HFFc6 (cell line): ENCODE results near the gene RRAD. TPM values are rescaled to one million over a fixed set of nuclear protein-coding genes. Genes with fewer than 3 reads are reported as not detected.

Experiments
- DNase-seq: peaks from one replicate; pipeline ENCODE4 v3.0.0-alpha.2; 2018
- H3K27ac Mint-ChIP-seq: 2 replicates; pipeline ENCODE4 v1.8.0; 2020; ENCODE audit warnings: mild to moderate bottlenecking, mixed read lengths
- H3K27me3 Mint-ChIP-seq: 2 replicates; pipeline ENCODE4 v1.8.0; 2021; ENCODE audit warnings: mild to moderate bottlenecking, moderate library complexity, mixed read lengths; ENCODE audit not compliant: insufficient read depth
- H3K36me3 Mint-ChIP-seq: 2 replicates; pipeline ENCODE4 v1.8.0; 2021; ENCODE audit warnings: low read depth, mixed read lengths
- H3K4me1 Mint-ChIP-seq: 2 replicates; pipeline ENCODE4 v1.8.0; 2020; ENCODE audit warnings: low read depth, mixed read lengths
- H3K4me3 Mint-ChIP-seq: 2 replicates; pipeline ENCODE4 v1.8.0; 2020; ENCODE audit warnings: mild to moderate bottlenecking, moderate library complexity, mixed read lengths
- H3K9me3 Mint-ChIP-seq: 2 replicates; pipeline ENCODE4 v1.8.0; 2020; ENCODE audit warnings: mild to moderate bottlenecking, mixed read lengths
- total RNA-seq, 6 experiments: library from RNA; stranded (reverse); fragmentation: NEBNext Ultra II Directional; extraction: Animal tissue kit (Norgen Biotek cat#: 25700); gene quantifications; 2 replicates in 1 of 6; 3 replicates in 5 of 6; pipeline ENCODE4 v1.2.3, GENCODE V29; 2021
- TF ChIP-seq, protein P1 (sequence below): fragments of 200-600 bp; sonication (generic); IDR thresholded peaks from 2 replicates; pipeline ENCODE4 v1.5.0; 2021; ENCODE audit warnings: antibody characterized with exemption, mild to moderate bottlenecking

The RRAD gene
- total RNA-seq, 6 experiments from 2014 or later, result 0.52 to 2.0 (median 1.5) TPM

- no peak overlapping the region for H3K4me3 Mint-ChIP-seq
- H3K27ac Mint-ChIP-seq, result no peak overlapping the region
- no peaks in the 10 kb centered on the region for H3K9me3 Mint-ChIP-seq
- TF ChIP-seq, protein P1, sequence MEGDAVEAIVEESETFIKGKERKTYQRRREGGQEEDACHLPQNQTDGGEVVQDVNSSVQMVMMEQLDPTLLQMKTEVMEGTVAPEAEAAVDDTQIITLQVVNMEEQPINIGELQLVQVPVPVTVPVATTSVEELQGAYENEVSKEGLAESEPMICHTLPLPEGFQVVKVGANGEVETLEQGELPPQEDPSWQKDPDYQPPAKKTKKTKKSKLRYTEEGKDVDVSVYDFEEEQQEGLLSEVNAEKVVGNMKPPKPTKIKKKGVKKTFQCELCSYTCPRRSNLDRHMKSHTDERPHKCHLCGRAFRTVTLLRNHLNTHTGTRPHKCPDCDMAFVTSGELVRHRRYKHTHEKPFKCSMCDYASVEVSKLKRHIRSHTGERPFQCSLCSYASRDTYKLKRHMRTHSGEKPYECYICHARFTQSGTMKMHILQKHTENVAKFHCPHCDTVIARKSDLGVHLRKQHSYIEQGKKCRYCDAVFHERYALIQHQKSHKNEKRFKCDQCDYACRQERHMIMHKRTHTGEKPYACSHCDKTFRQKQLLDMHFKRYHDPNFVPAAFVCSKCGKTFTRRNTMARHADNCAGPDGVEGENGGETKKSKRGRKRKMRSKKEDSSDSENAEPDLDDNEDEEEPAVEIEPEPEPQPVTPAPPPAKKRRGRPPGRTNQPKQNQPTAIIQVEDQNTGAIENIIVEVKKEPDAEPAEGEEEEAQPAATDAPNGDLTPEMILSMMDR, result no peak
- no peaks in the 10 kb centered on the region for H3K4me1 Mint-ChIP-seq
- no peaks in the 10 kb centered on the region for H3K36me3 Mint-ChIP-seq
- peaks cover 24% of the 10 kb centered on the region for H3K27me3 Mint-ChIP-seq
- DNase-seq, result no peak
Measured at GRCh38 chr16:66919569-66920298, 5.6 kb downstream of the RRAD start.

DNA sequence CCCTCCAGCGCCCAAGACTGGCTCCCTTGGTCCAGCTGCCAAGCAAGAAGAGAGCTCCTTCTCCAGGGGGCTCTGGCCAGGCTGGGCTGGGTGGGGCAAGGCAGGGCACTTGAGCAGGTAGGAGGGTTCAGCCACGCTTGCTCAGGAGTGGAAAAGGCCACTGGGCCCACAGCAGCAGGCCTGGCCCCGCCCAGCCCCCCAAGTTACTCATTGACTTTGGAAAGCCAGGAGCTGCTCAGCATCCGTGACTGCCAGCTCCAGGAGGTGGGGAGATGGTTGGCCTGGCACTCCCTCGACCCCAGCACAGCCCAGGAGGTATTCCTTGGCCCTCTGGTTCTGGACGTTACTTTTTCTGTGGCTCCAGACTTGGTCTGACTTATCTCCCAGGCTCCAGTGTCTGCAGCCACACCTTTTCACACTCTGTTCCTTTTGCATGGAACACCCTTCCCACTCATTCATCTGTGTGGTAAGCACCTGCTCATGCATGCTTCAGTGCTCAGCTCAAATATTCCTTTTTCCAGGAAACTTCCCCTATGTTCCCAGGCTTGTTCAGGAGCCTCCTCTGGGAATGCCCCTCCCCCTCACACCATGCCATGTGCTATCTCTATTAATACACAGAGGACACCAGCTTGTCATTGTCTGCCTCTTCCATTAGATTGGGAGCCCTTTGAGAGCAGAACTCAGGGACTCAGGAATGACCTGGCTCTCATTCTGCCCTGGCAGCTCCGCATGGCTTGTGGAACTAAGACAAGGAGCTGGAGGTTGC, 6.3 kb downstream of the RRAD start, which contains the start of gene CDH16:
Gene CDH16 (minus strand): TSS at position 83 of the 766 bp plus-strand sequence. CDS start 820 bp downstream, outside the sequence.
- Mint-ChIP-seq H3K4me3 (no peak within 1 kb of the TSS), H3K36me3 (no peaks in the 10 kb centered on the region), H3K4me1 (no peaks in the 10 kb centered on the region), H3K9me3 (no peaks in the 10 kb centered on the region), H3K27me3 (peaks cover 24% of the 10 kb centered on the region), H3K27ac (no peak within 1 kb of the TSS)
- TF ChIP-seq, protein P1, result no peak
- no peak for DNase-seq

- no peak overlapping the region for H3K27ac Mint-ChIP-seq
- TF ChIP-seq, protein P1, result no peak
Measured at GRCh38 chr16:66918355-66918754, 7.0 kb downstream of the RRAD start.

DNA sequence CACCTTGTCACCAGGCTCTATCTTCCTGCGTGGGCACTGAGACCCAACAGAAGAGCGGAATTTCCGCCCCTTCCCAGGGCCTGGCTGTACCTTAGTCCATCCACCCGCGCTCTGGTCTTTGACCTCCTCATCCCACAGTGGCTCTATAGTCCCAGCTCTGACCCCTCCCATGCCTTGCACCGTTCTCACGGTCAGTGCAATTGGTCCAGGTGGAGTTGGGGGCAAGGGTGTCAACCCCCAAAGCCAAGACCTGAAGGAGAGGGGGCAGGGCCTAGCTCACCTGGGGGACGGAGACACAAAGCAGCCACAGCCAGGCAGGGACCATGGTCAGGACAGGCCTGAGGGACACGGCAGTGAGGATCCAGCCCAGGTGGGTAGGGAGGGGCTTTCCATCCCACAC, 7.6 kb downstream of the RRAD start:
- no peak overlapping the region for H3K4me3 Mint-ChIP-seq
- TF ChIP-seq, protein P1, result no peak
- DNase-seq, result no peak

More at GRCh38 chr16:66918355-66918754, 7.0 kb downstream of the RRAD start:
- Mint-ChIP-seq H3K27me3 (peaks cover 24% of the 10 kb centered on the region), H3K36me3 (no peaks in the 10 kb centered on the region), H3K4me3 (no peak overlapping the region), H3K4me1 (no peaks in the 10 kb centered on the region), H3K9me3 (no peaks in the 10 kb centered on the region)
- no peak for DNase-seq

DNA sequence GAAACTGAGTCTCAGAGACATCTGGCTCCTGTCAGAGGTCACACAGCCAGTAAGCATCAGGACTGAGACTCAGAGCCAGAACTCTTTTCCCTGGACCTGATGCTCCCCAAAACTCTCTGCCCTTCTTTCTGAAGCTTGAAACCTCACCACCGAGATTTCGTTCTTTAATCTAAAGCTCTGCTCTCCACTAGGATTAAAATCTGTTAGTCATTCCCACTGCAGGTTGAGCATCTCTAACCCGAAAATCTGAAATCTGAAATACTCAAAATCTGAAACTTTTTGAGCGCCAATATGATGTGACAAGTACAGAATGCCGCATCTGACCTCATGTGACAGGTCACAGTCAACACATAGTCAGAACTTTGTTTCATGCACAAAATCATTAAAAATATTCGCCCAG, 8.8 kb downstream of the RRAD start:
- Mint-ChIP-seq H3K36me3 (no peaks in the 10 kb centered on the region), H3K4me1 (no peaks in the 10 kb centered on the region), H3K9me3 (no peaks in the 10 kb centered on the region), H3K27ac (no peak overlapping the region), H3K4me3 (no peak overlapping the region), H3K27me3 (peaks cover 24% of the 10 kb centered on the region)
- TF ChIP-seq, protein P1, result no peak
- no peak for DNase-seq

More for the DNA sequence above, 7.6 kb downstream of the RRAD start:
- H3K27ac Mint-ChIP-seq, result no peak overlapping the region
- H3K36me3 Mint-ChIP-seq, result no peaks in the 10 kb centered on the region
- H3K9me3 Mint-ChIP-seq, result no peaks in the 10 kb centered on the region
- H3K27me3 Mint-ChIP-seq, result peaks cover 24% of the 10 kb centered on the region
- H3K4me1 Mint-ChIP-seq, result no peaks in the 10 kb centered on the region
